KMS-11 (cell line): ENCODE measurements around the gene RBM41.

Source experiments
- H2AFZ ChIP-seq: fragments of 200-600 bp; sonication (generic); 2 replicates; pipeline ENCODE4 v1.6.1; 2016; ENCODE audit warnings: antibody characterized with exemption, mixed run types, low read depth
- H3K27ac ChIP-seq: fragments of 200-600 bp; sonication (generic); 2 replicates; pipeline ENCODE4 v1.6.1; 2016; ENCODE audit warnings: mild to moderate bottlenecking, mixed run types
- H3K27me3 ChIP-seq: fragments of 200-600 bp; sonication (generic); 2 replicates; pipeline ENCODE4 v1.6.1; 2017; ENCODE audit warnings: mild to moderate bottlenecking, low read depth, mixed run types, moderate library complexity; ENCODE audit not compliant: insufficient read depth
- H3K36me3 ChIP-seq: fragments of 200-600 bp; sonication (generic); 2 replicates; pipeline ENCODE4 v1.6.1; 2017; ENCODE audit warnings: mild to moderate bottlenecking, mixed run types; ENCODE audit not compliant: insufficient read depth
- H3K4me1 ChIP-seq: fragments of 200-600 bp; sonication (generic); 2 replicates; pipeline ENCODE4 v1.6.1; 2016; ENCODE audit warnings: mild to moderate bottlenecking, low read depth, mixed run types; ENCODE audit not compliant: poor library complexity, severe bottlenecking
- H3K4me2 ChIP-seq: fragments of 200-600 bp; sonication (generic); 2 replicates; pipeline ENCODE4 v1.7.0; 2016; ENCODE audit warnings: mild to moderate bottlenecking, mixed run types
- H3K4me3 ChIP-seq: fragments of 200-600 bp; sonication (generic); IDR thresholded peaks from 2 replicates; pipeline ENCODE4 v1.6.1; 2017; ENCODE audit warnings: low read depth, low read length, mixed read lengths; ENCODE audit not compliant: insufficient read depth
- H3K79me2 ChIP-seq: fragments of 200-600 bp; sonication (generic); 2 replicates; pipeline ENCODE4 v1.6.1; 2016; ENCODE audit warnings: low read depth, mixed run types; ENCODE audit not compliant: insufficient read depth
- H3K9ac ChIP-seq: fragments of 200-600 bp; sonication (generic); 2 replicates; pipeline ENCODE4 v1.6.1; 2016; ENCODE audit warnings: mild to moderate bottlenecking, mixed run types
- H4K20me1 ChIP-seq: fragments of 200-600 bp; sonication (generic); 2 replicates; pipeline ENCODE4 v1.6.1; 2016; ENCODE audit warnings: mild to moderate bottlenecking, mixed run types; ENCODE audit not compliant: insufficient read depth
- CTCF ChIP-seq: fragments of 200-600 bp; sonication (generic); conservative IDR thresholded peaks from 2 replicates; pipeline ENCODE4 v1.6.1; 2017; ENCODE audit warnings: low read depth, mild to moderate bottlenecking, antibody characterized with exemption, low read length, moderate library complexity, mixed read lengths

Gene RBM41

DNA sequence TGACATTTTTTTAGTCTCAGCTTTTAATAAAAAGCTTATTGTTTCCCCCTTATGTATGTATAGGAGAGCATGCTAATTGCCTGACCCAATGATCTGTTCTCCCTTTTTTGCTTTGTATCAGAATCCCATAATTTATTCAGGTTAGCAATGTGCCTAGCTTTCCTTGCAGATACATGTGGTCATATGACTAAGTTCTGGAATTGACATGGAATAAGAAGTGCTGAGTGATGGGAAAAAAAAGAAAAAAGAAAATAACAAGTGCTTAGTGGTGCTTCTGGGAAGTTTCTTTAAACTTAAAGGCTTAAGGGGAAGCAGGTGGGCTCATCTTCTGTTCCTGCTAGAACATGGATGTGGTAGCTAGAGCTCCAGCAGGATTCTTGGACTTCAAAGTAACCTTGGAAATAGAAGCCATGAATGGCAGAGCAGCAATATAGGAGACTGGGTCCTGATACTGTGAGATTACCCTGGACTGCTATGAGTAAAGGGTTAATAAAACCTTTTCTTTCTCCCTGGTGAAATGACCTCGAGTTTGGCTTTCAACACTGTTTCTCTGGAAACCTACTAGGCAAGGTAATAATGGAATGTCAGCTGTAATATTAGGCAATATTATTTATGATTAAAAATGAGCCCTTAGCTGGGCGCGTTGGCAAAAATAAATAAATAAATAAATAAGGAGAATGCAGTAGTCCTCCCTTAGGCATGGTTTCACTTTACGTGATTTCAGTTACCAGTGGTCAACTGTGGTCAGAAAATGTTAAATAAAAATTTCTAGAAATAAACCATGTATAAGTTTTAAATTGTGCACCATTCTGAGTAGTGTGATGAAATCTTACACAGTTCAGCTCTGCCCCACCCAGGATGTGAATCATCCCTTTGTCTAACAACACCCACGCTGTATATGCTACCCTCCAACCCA is 16.7 kb upstream of the RBM41 start:
- H3K4me3 ChIP-seq: no peak overlapping the region
- no peaks in the 10 kb centered on the region for H3K4me1 ChIP-seq
- no peak overlapping the region for H2AFZ ChIP-seq

GRCh38 chrX:107123750-107124149 is 5.1 kb upstream of the RBM41 start:
- H3K36me3 ChIP-seq: no peaks in the 10 kb centered on the region
- no peaks in the 10 kb centered on the region for H3K27me3 ChIP-seq
- no peak overlapping the region for H3K9ac ChIP-seq
- no peak overlapping the region for H3K27ac ChIP-seq
- no peak for TF ChIP-seq CTCF
- no peak overlapping the region for H3K4me2 ChIP-seq
- no peaks in the 10 kb centered on the region for H4K20me1 ChIP-seq
- H3K79me2 ChIP-seq: no peaks in the 10 kb centered on the region
- no peak overlapping the region for H3K4me3 ChIP-seq
- peaks cover 5% of the 10 kb centered on the region for H3K4me1 ChIP-seq
- H2AFZ ChIP-seq: no peak overlapping the region

More for the DNA sequence above, 16.7 kb upstream of the RBM41 start:
- no peaks in the 10 kb centered on the region for H4K20me1 ChIP-seq
- no peak overlapping the region for H3K4me2 ChIP-seq
- no peaks in the 10 kb centered on the region for H3K27me3 ChIP-seq
- no peak for TF ChIP-seq CTCF
- no peaks in the 10 kb centered on the region for H3K79me2 ChIP-seq
- H3K9ac ChIP-seq: no peak overlapping the region
- H3K27ac ChIP-seq: no peak overlapping the region
- no peaks in the 10 kb centered on the region for H3K36me3 ChIP-seq

- H3K79me2 ChIP-seq: peaks cover 11% of the 10 kb centered on the region; the same call in 1 of the 2 replicates
- no peaks in the 10 kb centered on the region for H4K20me1 ChIP-seq
- TF ChIP-seq CTCF: no peak
- H3K27me3 ChIP-seq: no peaks in the 10 kb centered on the region
- H2AFZ ChIP-seq: peak overlapping the region; percentile 87
- peaks cover 11% of the 10 kb centered on the region for H3K4me1 ChIP-seq
- no peak overlapping the region for H3K4me3 ChIP-seq
- no peak overlapping the region for H3K27ac ChIP-seq
- no peaks in the 10 kb centered on the region for H3K36me3 ChIP-seq
- peak overlapping the region; percentile 76; the same call in 1 of the 2 replicates for H3K9ac ChIP-seq
- peak overlapping the region; percentile 70 for H3K4me2 ChIP-seq
Measured at GRCh38 chrX:107119283-107119682, 661 bp upstream of the RBM41 start.

DNA sequence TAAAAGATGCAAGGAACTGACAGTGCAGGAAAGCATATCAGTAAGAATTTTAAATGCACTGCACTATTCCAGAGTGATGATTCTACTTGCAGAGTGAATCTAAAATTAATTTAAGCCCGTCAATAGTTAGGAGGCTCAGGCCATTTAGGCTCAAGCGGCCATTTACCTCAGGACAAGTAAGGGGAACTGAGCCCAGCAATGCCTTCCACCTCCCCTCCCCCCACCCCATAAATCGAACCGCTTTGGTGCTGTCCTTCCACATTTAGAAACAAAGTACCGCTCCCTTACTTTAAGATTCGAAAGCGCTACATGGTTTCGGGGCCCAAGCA is 665 bp downstream of the RBM41 start:
- Histone ChIP-seq H3K9ac (peak overlapping the region; percentile 76), H3K79me2 (peaks cover 11% of the 10 kb centered on the region; the same call in 1 of the 2 replicates), H3K36me3 (peaks cover 6% of the 10 kb centered on the region; the same call in 1 of the 2 replicates), H3K4me3 (no peak overlapping the region), H3K27me3 (no peaks in the 10 kb centered on the region), H2AFZ (peak overlapping the region; percentile 87; the same call in 1 of the 2 replicates), H3K27ac (peak overlapping the region; percentile 63), H3K4me2 (peak overlapping the region; percentile 70), H3K4me1 (peaks cover 11% of the 10 kb centered on the region), H4K20me1 (no peaks in the 10 kb centered on the region)
- no peak for TF ChIP-seq CTCF
